GM21447 (cell line): Measurements from ENCODE around the gene BOD1L1.
A peak's percentile ranks its signal among the peaks of the same experiment; 100 is the strongest.

ENCODE experiments used
- ATAC-seq: cut with Tn5 transposase; IDR thresholded peaks from one replicate; pipeline ENCODE4 v1.9.1; 2021; ENCODE audit not compliant: unreplicated experiment

BOD1L1 gene

GRCh38 chr4:13627606-13628311 is at the start of gene BOD1L1:
Gene BOD1L1, minus strand, starts transcription at chr4:13627725. Its CDS starts 138 bp downstream, at chr4:13627587.
- ATAC-seq: peak; percentile 87

- ATAC-seq: no peak
Measured at GRCh38 chr4:13674971-13675370, 47.4 kb upstream of the BOD1L1 start.

DNA sequence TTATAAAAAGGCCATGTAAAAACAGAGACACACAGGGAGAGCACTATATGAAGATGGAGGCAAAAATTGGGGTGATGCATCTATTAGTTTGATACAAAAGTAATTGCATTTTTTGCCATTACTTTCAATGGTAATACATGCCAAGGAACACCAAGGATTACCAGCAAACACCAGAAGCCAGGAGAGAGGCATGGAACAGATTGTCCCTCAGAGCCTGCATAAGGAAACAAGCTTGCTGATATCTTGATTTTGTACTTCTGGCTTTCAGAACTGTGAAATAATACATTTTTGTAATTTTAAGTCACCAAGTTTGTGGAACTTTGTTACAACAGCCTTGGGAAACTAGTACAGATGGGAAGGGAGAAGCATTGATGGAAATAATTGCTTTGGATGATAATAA is 45.6 kb upstream of the BOD1L1 start:
- ATAC-seq: no peak

DNA sequence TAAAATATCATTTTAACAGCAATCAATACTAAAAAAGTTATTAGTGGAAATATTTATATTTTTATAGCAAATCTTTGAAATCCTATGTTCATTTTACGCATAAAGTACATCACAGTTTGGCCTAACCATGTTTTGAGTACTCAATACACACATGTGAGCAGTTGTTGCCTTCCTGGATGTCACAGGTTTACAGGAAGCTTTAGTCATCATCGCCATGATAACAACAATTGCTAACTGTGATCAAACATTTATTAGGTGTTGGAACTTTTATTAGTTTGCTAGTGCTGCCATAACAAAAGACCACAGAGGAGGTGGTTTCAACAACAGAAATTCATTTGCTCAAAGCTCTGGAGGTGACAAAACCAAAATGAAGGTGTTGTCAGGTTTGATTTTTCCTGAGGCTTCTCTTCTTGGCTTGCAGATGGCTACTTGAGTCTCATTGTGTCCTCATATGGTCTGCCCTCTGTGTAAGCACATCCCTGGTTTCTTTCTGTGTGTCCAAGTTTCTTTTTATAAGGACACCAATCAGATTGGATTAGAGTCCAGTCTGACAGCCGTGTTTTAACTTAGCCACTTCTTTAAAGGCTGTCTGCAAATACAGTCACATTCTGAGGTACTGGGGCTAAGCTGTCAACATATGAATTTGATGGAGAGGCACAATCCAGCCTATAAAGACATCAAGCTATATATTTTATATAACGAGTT is 43.1 kb upstream of the BOD1L1 start:
- ATAC-seq: no peak

- ATAC-seq: no peak
Measured at GRCh38 chr4:13665701-13666660, 38.5 kb upstream of the BOD1L1 start.

- no peak for ATAC-seq
Measured at GRCh38 chr4:13659341-13660070, 32.0 kb upstream of the BOD1L1 start.

DNA sequence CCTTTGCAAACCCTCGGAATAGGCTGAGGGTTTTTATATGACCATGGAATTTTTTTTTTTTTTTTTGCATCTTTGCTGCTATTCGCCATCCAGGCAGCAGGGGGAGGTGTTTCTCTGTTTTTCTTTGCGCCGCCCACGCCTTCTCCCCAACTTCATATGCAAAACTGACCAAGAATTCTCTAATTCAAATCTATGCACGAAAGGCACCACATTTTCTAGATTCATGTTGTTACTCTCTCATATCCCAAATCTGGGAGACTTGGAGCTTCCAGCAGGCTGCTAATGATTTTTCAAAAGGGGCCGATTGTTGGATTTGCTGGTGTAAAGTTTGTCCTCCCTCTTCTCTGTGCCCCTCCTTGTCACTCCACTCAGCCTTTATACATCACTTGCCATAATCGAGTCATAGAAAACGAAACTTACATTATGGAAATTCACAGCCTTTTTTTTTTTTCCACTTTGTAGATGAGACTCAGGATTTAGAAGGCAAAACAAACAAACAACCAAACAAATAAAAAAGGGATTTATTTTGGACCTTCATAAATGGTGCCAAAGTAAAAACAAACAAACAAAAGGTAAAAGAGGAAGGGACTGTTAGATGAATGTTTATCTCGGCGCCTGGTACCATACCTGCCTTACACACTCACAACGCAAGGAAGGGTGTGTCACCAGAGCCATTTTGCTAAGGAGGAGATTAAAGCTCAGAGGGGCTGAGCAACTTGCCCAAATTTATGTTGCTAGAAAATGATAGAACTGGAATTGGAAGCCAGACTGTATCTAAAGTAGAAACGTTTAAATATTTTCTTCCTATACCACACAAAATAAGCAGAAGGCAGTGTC is 29.3 kb upstream of the BOD1L1 start:
- no peak for ATAC-seq

DNA sequence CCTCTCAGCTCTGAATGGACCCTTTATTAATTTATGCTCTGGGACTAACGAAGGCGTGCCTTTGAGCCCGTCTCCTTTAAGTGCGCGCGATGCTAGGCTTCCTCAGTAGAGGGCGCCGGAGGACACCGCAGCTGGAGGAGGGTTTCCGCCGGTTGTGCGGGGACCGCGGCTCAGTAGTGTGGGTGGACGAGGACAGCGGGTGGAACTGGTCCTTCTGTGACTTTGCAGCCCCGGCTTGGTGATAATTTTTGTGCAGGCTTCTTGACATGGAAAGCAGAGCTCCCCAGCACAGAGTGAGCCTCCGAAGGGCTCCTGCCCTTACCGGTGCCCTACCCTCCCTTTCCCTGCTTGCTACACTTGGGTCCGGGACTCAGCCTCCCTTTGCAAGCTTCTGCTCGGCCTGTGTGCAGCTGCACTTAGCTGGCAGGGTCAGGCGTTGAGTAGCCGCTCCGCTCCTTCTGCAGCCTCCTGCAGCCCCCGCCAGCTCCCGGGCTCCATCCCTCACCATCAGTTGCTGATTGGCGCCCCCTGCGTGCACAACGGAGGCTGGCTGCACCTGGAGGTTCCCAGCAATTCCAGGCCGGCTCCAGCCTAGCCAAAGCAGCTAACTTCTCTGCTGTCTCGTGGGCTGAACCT is 26.8 kb upstream of the BOD1L1 start:
- ATAC-seq: peak; percentile 93

DNA sequence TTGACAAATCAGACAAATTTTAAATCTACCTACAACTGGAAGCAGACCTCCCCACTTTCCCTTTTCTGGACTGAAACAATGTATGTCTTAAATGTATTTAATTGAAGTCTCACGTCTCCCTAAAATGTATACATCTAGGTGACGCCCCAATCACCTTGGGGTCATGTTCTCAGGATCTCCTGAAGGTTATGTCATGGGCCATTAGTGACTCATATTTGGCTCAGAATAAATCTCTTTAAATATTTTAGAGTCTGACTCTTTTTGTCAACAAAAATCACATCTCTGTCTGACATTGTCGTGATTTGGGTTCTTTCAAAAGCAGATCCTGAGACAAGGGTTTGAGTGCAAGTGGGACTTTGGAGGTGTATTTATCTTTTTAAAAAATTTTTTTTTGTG is 26.2 kb upstream of the BOD1L1 start:
- ATAC-seq: no peak

DNA sequence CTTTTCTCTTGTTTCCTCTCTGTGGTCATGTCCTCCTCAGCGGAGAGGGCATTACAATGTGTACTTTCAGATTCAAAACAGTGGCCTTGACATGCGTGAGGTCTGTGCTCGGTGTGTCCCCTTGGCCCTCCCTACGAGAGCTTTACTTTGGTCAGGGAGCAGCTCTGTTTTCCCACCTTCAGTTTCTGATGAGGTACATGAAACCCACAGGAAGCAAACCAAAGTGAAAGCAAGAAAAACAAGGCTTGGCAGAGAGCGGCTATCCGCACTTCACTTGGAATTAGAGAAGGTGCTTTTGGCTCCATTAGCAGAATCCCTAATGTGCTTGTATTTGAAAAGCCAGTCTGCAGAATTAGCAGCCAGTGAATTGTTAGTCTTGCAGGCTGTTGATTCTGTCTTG is 19.5 kb upstream of the BOD1L1 start:
- no peak for ATAC-seq

DNA sequence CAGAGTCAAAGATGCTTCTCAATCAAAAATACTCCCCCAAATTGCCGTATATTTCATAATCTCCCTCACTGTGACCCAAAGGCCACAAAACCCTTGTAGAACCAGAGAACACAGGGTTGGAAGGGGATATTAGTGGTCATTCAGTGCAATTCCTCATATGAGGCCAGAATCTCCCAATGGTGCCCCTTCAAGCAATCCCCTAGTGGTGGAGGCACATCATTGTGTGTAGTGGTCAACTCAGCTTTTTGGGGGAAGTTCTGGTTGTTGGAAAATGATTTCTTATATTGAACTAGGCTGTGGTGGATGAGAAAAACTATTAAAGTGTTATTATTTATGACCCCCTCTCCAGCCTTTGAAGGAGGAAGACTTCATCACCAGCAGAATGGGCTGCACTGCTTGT is 17.6 kb upstream of the BOD1L1 start:
- no peak for ATAC-seq

DNA sequence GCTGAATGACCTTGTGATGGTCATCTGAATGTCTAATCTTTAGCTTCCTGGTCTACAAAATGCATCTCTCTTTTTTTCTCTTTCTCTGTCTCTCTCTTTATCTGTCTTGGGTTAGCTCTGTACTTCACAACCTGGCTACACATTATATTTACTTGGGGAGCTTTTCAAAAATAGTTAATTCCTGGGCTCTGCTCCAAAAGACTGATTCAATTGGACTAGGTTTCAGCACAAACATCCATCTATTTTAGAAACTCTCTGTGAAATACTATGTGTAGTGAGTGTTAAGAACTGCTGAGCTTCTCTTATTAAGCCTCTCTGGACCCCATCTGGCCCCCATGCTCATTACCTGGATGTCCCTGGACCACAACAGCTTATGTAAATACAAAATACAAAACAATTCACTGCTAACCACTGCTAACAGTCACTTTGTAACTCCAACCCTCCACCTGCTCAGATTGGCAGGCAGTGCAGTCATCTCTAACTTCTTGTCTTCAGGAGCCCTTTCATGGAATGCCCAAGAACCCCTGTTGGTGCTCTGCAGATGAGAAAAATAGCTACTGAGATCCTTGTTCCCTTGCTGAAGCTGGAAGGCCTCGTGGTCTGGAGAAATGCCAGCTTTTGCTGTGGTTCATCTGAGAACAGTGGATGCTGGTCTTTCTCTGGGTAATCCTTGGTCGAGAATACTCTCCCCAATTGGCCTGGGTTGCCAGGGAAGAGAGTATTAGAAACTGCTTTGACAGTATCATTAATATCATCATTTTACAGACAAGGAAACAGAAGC is 14.8 kb upstream of the BOD1L1 start:
- ATAC-seq: no peak

GRCh38 chr4:13641084-13641483 is 13.6 kb upstream of the BOD1L1 start:
- no peak for ATAC-seq

DNA sequence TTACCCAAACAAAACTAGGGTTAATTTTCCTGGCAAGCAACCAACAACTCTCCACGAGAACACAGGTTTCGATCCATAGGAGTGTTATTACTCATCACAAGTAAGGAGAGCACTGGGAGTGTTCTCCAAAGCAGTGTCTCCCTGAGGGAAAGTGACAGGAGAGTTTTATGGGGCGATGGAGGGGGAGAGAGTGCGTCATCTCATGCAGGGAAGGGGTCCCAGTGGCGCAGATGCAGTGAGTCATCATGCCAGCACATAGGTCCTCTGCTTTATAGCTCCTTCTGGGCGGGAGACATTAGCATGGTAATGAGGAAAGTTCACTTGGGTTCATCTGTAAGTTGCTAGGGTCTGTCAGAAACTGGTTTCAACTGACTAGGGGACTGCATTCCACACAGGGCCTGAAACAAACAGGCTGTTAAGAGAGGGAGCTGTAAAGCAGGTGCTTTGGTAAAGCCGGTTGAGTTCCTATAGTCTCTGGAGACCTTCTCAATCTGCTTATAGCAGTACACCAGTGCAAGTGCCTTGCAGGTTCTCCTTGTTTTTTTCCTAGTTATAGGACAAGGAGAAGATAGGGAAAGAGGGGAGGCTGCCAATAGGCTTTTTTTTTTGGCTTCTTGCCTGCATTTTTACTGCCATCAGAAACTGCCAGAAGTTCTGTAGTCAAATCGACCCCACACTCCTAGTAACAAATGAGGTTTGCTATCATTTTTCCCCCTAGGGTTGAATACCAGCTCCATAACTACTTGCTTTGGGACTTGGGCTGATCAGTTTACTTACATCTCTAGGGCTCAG is 12.8 kb upstream of the BOD1L1 start:
- ATAC-seq: no peak

DNA sequence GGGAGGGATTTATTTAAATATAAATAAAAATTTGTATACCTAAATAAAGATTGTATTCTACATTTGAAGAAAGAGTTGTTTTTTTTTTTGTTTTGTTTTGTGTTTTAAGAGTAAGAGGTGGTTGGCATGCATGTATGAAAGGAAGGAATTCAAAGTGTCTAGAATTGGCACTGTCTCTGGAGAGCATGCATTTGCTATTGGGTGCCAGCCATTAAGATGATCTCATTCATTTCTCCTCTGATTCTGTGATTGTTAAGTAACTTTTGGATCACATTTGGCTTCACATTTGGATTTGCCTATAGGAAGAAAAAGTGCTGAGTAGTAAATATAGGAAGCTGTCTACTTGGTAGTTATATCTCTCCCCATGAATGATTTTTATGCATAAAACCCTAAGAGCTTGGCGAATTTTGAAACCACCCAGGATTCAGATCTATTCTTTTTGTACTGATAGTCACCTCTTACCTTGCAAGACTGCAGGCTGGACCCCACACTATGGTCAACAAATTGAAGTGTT is 7.8 kb upstream of the BOD1L1 start:
- no peak for ATAC-seq

DNA sequence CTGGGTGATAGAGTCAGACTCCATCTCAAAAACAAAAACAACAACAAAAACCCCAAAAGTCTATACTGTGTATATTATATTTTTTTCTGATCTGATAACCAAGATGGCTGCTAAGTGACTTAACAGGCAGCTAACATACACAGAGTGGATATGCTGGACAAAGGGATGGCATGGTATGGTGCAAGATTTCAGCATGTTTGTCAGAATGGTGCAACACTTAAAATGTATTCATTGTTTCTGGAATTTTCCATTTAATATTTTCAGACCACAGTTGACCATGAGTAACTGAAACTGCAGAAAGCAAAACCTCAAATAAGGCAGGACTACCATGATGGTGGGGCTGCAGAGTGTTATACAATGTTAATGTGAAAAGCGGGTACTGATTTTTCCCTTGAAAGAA is 6.1 kb upstream of the BOD1L1 start:
- no peak for ATAC-seq

DNA sequence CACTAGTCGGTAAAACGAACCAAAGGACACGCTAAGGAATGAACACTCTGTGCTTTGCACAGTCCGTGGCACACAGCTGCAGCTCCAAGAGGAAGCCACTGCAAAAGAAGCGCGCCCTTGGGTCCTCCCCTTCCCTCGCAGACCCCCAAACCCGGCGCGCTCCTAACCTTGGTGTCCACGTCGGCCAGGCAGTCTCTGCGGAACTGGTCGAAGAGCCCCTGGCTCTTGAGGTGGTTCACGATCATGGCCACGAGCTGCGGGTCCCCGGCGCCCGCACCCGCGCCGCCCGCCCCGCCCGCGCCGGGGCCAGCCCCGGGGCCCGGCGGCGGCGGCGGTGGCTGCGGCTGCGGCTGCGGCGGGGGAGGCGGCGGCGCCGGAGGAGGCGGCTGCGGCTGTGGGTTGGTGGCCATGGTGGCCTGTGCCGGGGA is 333 bp downstream of the BOD1L1 start:
- ATAC-seq: peak; percentile 50
